Vagina (tissue), 2 donors: ENCODE results near the gene CRAT.

Experiments
- CTCF ChIP-seq, 3 experiments: fragments of 450-650 bp in 2 of 3; fragments of 200-600 bp in 1 of 3; sonication (generic) in 1 of 3; IDR thresholded peaks; one replicate each; pipeline ENCODE4 v1.5.1; 2017 to 2019; ENCODE audit warnings: antibody characterized with exemption in 3 of 3, mild to moderate bottlenecking in 2 of 3, moderate library complexity in 2 of 3
- POLR2AphosphoS5 ChIP-seq, 2 donors: sonication (generic); formaldehyde crosslinking; IDR thresholded peaks; one replicate each; pipeline ENCODE4 v1.9.0; 2017; ENCODE audit warnings: antibody characterized with exemption in 2 of 2, mild to moderate bottlenecking in 2 of 2, low read depth in 1 of 2; ENCODE audit not compliant: insufficient read depth in 1 of 2

GRCh38 chr9:129102095-129102525 lies 8.5 kb downstream of the CRAT start:
- TF ChIP-seq CTCF (IDR thresholded peaks at IDR 0.05) (no peak), POLR2AphosphoS5 (IDR thresholded peaks at IDR 0.05; ENCODE audit: insufficient read depth in 1 of 2, low read depth in 1 of 2) (no peak)
